ENCODE measurements around the gene TRIM44.

DNA sequence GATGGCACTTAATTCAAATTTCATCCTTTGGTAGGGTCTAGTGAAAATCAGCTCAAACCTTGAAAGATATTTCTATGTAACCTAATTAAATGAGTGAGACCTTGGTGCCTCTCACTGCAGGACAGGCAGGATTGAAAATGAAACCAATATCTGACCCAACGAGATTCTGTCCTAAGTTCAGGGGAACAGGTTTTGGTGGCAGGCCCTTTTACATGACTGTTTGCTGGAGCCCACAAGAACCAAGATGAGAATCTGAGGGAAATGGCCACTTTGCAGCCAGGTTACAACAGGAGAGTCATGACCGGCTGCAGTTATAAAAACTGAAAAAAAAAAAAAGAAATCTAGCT lies 130.2 kb downstream of the TRIM44 start:
- TF ChIP-seq CTCF (IDR thresholded peaks at IDR 0.05) = no peak
- TF ChIP-seq ZFX (IDR thresholded peaks at IDR 0.05; ENCODE audit: borderline replicate concordance) = no peak
